Keratinocyte (primary cell): Measurements from ENCODE around the gene PPT2. TPM values are rescaled to one million over a fixed set of nuclear protein-coding genes. Genes with fewer than 3 reads are reported as not detected.
"Not testable (repeated sequence)": the region's sequence is repeated elsewhere in the genome, so short reads cannot be mapped to it uniquely, and the experiment has no call there.

ENCODE experiments used
- DNase-seq: peaks from one replicate; pipeline ENCODE4 v3.0.0-alpha.2; 2011; ENCODE audit warnings: low read depth, missing footprints, low spot score
- FAIRE-seq: peaks from 2 replicates; lab custom pipeline; 2011; peaks lifted over from hg19 to GRCh38; lab: Jason Lieb, UNC
- H2AFZ ChIP-seq: 2 replicates; pipeline ENCODE4 v1.6.0; 2012; ENCODE audit warnings: low read length, control low read depth, inconsistent platforms; ENCODE audit not compliant: control insufficient read depth
- H3K27ac ChIP-seq: 2 replicates; pipeline ENCODE4 v1.5.1; 2011; ENCODE audit warnings: low read length; ENCODE audit not compliant: control insufficient read depth, insufficient read depth
- H3K27me3 ChIP-seq: 3 replicates; pipeline ENCODE4 v1.6.0; 2011; ENCODE audit warnings: low read length; ENCODE audit not compliant: control insufficient read depth, insufficient read depth; ENCODE audit errors: extremely low read depth
- H3K36me3 ChIP-seq, 2 experiments: 2 replicates in 1 of 2; 3 replicates in 1 of 2; pipeline ENCODE4 v1.5.1; 2011; ENCODE audit warnings: low read length in 2 of 2, mild to moderate bottlenecking in 1 of 2; ENCODE audit not compliant: control insufficient read depth in 2 of 2, insufficient read depth in 2 of 2; ENCODE audit errors: extremely low read depth in 1 of 2
- H3K4me1 ChIP-seq: 3 replicates; pipeline ENCODE4 v1.5.1; 2011; ENCODE audit warnings: low read length; ENCODE audit not compliant: control insufficient read depth, insufficient read depth; ENCODE audit errors: extremely low read depth
- H3K4me2 ChIP-seq: 3 replicates; pipeline ENCODE4 v1.6.0; 2011; ENCODE audit warnings: low read depth, low read length; ENCODE audit not compliant: control insufficient read depth, insufficient read depth; ENCODE audit errors: extremely low read depth
- H3K4me3 ChIP-seq, 3 experiments: fragments of 200-600 bp in 1 of 3; sonication (generic) in 1 of 3; 2 replicates in 2 of 3; 3 replicates in 1 of 3; pipeline ENCODE4 v1.5.1; 2011 to 2016; ENCODE audit warnings: low read length in 3 of 3, mild to moderate bottlenecking in 3 of 3, control low read depth in 2 of 3, inconsistent platforms in 1 of 3, low read depth in 1 of 3, mixed read lengths in 1 of 3, mixed run types in 1 of 3, moderate library complexity in 1 of 3; ENCODE audit not compliant: control insufficient read depth in 2 of 3, insufficient read depth in 2 of 3; ENCODE audit errors: extremely low read depth in 1 of 3
- H3K79me2 ChIP-seq: 2 replicates; pipeline ENCODE4 v1.6.0; 2012; ENCODE audit warnings: low read length; ENCODE audit not compliant: control insufficient read depth, insufficient read depth
- H3K9ac ChIP-seq: 3 replicates; pipeline ENCODE4 v1.6.0; 2011; ENCODE audit warnings: low read length; ENCODE audit not compliant: control insufficient read depth, insufficient read depth; ENCODE audit errors: extremely low read depth
- H3K9me1 ChIP-seq: 3 replicates; pipeline ENCODE4 v1.6.0; 2011; ENCODE audit warnings: low read length; ENCODE audit not compliant: control insufficient read depth, insufficient read depth; ENCODE audit errors: extremely low read depth
- H3K9me3 ChIP-seq: 2 replicates; pipeline ENCODE4 v1.5.1; 2012; ENCODE audit warnings: low read depth, low read length; ENCODE audit not compliant: control insufficient read depth
- H4K20me1 ChIP-seq: 3 replicates; pipeline ENCODE4 v1.6.0; 2011; ENCODE audit warnings: low read length; ENCODE audit not compliant: control insufficient read depth, insufficient read depth; ENCODE audit errors: extremely low read depth
- CTCF ChIP-seq, 3 experiments: IDR thresholded peaks in 1 of 3; conservative IDR thresholded peaks in 1 of 3; optimal IDR thresholded peaks in 1 of 3; 2 replicates in 2 of 3; 3 replicates in 1 of 3; pipeline versions ENCODE3 to v1.5.1; 2011; ENCODE audit warnings: low read length in 3 of 3, mild to moderate bottlenecking in 3 of 3, moderate library complexity in 2 of 3, control low read depth in 1 of 3, inconsistent platforms in 1 of 3; ENCODE audit not compliant: insufficient read depth in 2 of 3; ENCODE audit errors: extremely low read depth in 1 of 3
- EZH2 ChIP-seq: IDR thresholded peaks from one replicate; pipeline ENCODE4 v1.6.1; 2012; ENCODE audit warnings: inconsistent platforms, mild to moderate bottlenecking, low read length, moderate library complexity
- dilution Hi-C: fragments of 300-500 bp; cut with MboI; formaldehyde crosslinking; loops from one replicate; pipeline ENCODE4 v1.7.0; 2020; ENCODE audit warnings: low sequenced_read_pairs; ENCODE audit not compliant: extremely low pct_ligation_motif_present
- polyA plus RNA-seq, 5 experiments: library from polyadenylated mRNA; depleted of rRNA in 3 of 5; stranded (reverse) in 3 of 5; stranded (forward) in 1 of 5; unstranded in 1 of 5; fragments of >200 nt; gene quantifications; 1 replicate in 1 of 5; 2 replicates in 3 of 5; 3 replicates in 1 of 5; pipeline versions ENCODE4 v1.2.1 to v1.2.3, GENCODE V29; 2011 to 2012; ENCODE audit warnings: missing spikeins in 2 of 5, low read depth in 1 of 5, low replicate concordance in 1 of 5

Gene PPT2
- polyA plus RNA-seq, 1 donor (not counting 4 experiments of a cell fraction or from before 2014, with no cell fraction given), result 15.0 TPM

GRCh38 chr6:32192608-32193039 lies 38.7 kb downstream of the PPT2 start, which contains the start of gene GPSM3:
Gene GPSM3, minus strand, starts transcription at chr6:32192643. Its CDS starts 130 bp downstream, at chr6:32192513.
- H3K4me1 ChIP-seq, result peaks cover 33% of the 10 kb centered on the region
- peaks cover 12% of the 10 kb centered on the region for H3K79me2 ChIP-seq
- TF ChIP-seq EZH2 (no peak), CTCF (optimal IDR thresholded peaks at IDR 0.05 in 1 of 3, IDR thresholded peaks at IDR 0.05 in 1 of 3, conservative IDR thresholded peaks at IDR 0.05 in 1 of 3; ENCODE audit: extremely low read depth in 1 of 3, insufficient read depth in 2 of 3, low read length in 3 of 3) (no peak)
- peak within 1 kb of the TSS in 1 of 3 experiments; percentile 34 for H3K4me3 ChIP-seq
- peak within 1 kb of the TSS; percentile 33 for H3K9ac ChIP-seq
- no peaks in the 10 kb centered on the region for H3K36me3 ChIP-seq
- no peaks in the 10 kb centered on the region for H3K9me3 ChIP-seq
- peak within 1 kb of the TSS; percentile 49 for H3K27ac ChIP-seq
- DNase-seq, result no peak
- H3K4me2 ChIP-seq, result peak within 1 kb of the TSS; percentile 71
- no peaks in the 10 kb centered on the region for H3K9me1 ChIP-seq
- H3K27me3 ChIP-seq, result no peaks in the 10 kb centered on the region
- FAIRE-seq, result no peak
- H2AFZ ChIP-seq, result peak within 1 kb of the TSS; percentile 83
- dilution Hi-C loops, result no loop called here
- no peaks in the 10 kb centered on the region for H4K20me1 ChIP-seq

DNA sequence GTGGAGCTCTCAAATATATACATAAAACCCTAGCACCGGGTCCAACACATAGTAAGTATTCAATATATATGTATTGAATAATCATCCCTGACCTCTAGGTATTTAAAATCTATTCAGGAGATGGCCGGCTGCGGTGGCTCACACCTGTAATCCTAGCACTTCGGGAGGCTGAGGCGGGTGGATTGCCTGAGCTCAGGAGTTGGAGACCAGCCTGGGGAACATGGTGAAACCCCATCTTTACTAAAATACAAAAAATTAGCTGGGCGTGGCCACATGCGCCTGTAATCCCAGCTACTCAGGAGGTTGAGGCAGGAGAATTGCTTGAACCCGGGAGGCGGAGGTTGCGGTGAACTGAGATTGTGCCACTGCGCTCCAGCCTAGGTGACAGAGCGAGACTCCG lies 39.2 kb downstream of the PPT2 start:
- H3K36me3 ChIP-seq, H3K9me1 ChIP-seq, FAIRE-seq, DNase-seq, H3K27ac ChIP-seq, H3K4me3 ChIP-seq, H3K27me3 ChIP-seq, H3K9me3 ChIP-seq, dilution Hi-C loops, H4K20me1 ChIP-seq: not testable (repeated sequence)
- Histone ChIP-seq H3K79me2 (peaks cover 10% of the 10 kb centered on the region), H3K9ac (peak overlapping the region; percentile 33), H3K4me1 (peaks cover 33% of the 10 kb centered on the region), H3K4me2 (peak overlapping the region; percentile 71), H2AFZ (peak overlapping the region; percentile 83)

DNA sequence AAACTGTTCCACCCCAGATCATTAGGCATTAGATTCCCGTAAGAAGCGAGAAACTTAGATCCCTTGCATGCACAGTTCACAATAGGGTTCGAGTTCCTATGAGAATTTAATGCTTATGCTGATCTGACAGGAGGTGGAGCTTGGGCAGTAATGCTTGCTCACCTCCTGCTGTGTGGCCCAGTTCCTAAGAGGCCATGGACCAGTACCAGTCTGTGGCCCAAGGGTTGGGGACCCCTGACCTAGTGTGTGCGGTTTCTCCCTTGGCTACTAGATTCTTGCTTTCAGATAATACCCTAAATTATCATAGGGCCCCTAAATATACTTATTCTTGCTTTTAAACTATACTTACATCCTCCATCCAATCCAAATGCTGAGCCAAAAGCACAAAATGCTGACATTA lies 40.4 kb downstream of the PPT2 start:
- Histone ChIP-seq H3K9me3 (no peaks in the 10 kb centered on the region), H3K79me2 (peaks cover 2% of the 10 kb centered on the region), H3K27ac (no peak overlapping the region), H3K36me3 (no peaks in the 10 kb centered on the region), H3K4me3 (no peak overlapping the region), H3K4me1 (peaks cover 30% of the 10 kb centered on the region), H3K27me3 (no peaks in the 10 kb centered on the region), H3K9me1 (no peaks in the 10 kb centered on the region), H2AFZ (no peak overlapping the region), H4K20me1 (no peaks in the 10 kb centered on the region), H3K9ac (no peak overlapping the region), H3K4me2 (peak overlapping the region; percentile 75)
- TF ChIP-seq EZH2 (no peak), CTCF (optimal IDR thresholded peaks at IDR 0.05 in 1 of 3, IDR thresholded peaks at IDR 0.05 in 1 of 3, conservative IDR thresholded peaks at IDR 0.05 in 1 of 3; ENCODE audit: extremely low read depth in 1 of 3, insufficient read depth in 2 of 3, low read length in 3 of 3) (no peak)
- FAIRE-seq (no peak), DNase-seq (no peak)
- dilution Hi-C loops, result no loop called here
